ENCODE results near the gene RHOJ.

RHOJ gene

DNA sequence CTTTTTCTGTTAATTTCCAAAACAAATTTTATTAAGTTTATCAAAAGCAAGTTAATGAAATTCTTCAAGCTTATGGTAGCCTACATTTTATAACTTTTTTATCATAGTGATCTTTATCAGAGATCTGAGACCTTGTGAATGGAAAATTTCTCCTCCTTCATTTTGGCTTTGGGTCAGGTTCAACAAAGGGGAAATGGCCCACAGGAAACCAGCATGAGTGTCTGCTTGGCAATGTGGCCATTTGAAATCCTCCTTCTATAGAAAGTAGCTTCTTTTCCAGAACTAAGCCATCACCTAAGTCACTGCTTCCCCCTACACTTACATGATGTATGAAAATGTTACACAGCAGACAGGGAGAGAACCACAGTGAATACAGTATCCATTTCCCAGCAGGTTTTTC, 1.6 kb downstream of the RHOJ start:
- DNase-seq (ENCODE audit: low read depth in 3 of 3), result no peak

GRCh38 chr14:63209160-63209559, 4.9 kb downstream of the RHOJ start:
- no peak for DNase-seq (ENCODE audit: low read depth in 3 of 3)

DNA sequence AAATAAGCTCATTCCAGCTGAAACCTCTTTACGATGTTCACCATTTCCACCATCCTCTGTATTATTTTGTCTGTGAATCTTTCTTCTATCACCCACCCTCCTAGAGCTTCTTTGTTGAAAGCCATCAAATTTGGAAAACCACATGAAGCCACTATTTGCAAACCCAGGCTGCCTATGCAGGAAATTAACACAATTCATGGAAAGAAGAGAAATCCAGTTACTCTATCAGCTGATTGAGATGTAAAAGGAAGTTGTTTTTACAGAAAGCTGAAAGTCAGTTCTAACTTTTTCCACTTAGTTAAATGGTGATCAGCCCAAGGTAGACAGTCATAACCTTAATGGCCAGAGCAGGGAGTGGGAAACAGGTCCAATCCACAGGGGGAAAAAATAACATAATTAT, 6.6 kb downstream of the RHOJ start:
- DNase-seq (ENCODE audit: low read depth in 3 of 3), result no peak

DNA sequence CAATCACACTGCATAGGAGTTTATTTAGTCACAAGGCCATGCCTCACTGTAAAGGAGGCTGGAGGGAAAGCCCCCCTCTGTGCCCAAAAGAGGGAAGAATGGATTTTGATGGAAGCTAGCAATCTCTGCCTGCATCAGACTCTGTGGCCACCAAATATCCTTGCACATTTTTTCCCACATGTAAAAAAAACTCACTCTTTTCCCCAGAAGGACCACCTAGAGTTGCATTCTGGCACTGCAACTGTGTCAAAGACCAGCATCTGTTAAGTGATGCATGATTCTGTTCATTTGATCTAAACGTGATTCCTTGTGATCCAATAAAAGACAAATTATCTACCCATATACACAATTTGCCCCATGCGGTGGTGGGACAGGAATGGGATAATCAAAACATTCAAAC, 8.0 kb downstream of the RHOJ start:
- DNase-seq (ENCODE audit: low read depth in 3 of 3), result no peak

DNA sequence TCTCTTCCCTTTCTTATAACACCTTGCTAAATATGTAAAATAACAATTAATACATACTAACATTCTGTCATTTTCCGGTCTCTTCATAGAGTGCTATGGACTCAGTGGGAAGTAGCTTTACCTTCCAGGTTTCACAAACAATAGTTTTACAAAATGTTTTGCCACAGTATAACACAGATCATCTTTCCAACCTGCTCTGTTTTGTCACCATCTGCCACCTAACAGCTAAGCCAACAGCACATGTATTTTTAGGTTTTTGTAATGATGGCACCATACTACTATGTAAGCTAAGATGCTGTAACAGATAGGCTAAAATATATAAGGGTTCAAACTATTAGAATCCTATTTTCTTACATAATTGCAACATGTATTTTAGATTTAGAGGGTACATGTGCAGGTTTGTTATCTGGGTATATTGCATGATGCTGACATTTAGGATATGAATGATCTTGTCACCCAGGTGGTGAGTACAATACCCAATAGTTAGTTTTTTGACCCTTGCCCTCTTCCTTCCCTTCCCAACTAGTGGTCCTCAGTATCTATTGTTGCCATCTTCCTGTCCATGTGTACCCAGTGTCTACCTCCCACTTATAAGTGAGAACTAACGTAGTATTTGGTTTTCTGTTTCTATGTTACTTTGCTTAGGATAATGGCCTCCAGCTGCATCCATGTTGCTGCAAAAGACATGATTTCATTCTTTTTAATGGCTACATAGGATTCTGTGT, 8.7 kb downstream of the RHOJ start:
- no peak for DNase-seq (ENCODE audit: low read depth in 3 of 3)

DNA sequence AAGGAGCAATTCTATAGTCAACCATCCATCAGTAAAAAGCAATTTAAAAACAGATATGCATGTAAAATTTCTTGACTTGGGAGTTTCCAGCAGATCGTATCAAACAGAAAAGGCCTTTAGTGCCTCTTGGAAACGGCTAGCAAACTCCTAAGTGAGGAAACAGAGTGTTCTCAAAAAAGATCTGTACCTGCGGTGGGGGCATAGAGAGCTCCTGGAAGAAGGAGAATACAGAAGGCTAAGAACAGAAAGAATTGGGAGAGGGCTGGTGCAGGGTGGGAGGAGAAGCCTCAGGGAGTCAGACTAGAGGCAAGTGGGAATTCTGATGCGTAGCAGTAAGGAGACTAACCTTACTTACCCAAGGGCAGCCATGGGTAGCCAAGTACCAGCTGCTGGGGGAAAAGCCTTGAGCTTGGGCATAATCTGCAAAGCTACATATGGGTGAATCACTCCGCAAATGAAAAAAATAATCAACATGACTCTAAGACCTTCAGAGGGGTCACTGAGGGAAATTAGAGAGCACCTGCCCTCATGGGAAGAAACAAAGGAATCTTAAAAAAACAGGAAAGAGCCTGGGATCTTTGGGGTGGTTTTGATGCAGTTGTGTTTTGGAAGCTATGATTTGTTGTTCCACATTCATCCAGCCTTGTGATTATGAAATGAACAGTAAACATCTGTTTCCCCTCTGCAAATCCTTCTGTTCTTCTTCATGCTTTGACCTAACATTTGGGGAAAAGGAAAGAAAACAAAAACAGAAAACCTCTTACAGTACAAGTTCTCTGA, 10.4 kb downstream of the RHOJ start:
- DNase-seq (ENCODE audit: low read depth in 3 of 3), result no peak

- DNase-seq (ENCODE audit: low read depth in 3 of 3), result no peak
These were observed 16.3 kb downstream of the RHOJ start for GRCh38 chr14:63220526-63220925.

DNA sequence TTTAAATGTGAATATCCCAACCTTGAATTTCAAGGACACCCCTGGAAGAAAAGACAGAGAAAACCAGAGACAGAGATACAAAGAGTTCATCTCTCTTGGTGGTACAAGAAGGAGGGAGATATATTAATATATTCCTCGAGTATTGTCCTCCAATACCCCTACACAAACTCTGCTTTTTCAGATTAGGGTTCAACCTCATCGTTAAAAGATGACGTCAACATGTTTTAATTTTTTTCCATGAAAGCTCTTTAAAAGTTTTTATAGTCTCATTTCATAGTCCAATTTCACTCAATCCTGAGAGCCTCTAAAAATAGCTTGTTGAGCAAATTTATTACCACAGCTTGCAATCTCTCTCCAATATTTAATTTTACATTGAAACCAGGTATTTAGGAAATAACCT, 19.4 kb downstream of the RHOJ start:
- no peak for DNase-seq (ENCODE audit: low read depth in 3 of 3)

- no peak for DNase-seq (ENCODE audit: low read depth in 3 of 3)
These were observed 20.0 kb downstream of the RHOJ start for GRCh38 chr14:63224196-63224595.

- no peak for DNase-seq (ENCODE audit: low read depth in 3 of 3)
These were observed 24.0 kb downstream of the RHOJ start for GRCh38 chr14:63228217-63228616.

DNA sequence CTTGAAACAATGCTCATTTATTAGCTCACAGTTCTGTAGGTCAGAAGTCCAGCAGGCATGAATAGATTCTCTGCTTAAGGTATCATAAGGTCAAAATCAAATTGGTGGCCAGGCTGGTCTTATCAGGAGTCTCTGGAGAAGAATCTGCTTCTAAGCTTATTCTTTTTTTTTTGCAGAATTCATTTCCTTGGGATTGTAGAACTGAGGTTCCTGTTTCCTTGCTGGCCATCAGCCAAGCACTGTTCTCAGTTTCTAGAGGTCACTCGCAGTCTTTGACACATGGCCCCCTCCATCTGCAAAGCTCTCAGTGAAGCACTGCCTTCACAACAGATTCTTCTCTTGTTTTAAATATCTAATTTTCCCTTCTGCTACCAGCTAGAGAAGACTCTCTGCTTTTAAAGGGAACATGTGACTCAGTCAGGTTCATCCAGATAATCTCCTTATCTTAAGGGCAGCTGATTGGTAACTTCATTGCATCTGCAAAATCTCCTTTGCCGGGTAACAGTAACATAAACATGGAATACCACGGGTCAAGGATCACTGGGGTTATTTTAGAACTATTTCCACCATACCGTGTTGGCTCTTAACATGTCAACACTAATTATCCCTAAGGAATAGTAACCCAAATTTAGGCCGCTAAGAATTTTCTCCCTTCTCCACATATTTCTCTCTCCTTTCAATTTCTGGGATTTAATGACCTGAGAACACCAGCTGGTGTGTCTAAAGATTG, 25.3 kb downstream of the RHOJ start:
- no peak for DNase-seq (ENCODE audit: low read depth in 3 of 3)

GRCh38 chr14:63231766-63232165, 27.5 kb downstream of the RHOJ start:
- DNase-seq (ENCODE audit: low read depth in 3 of 3), result no peak

- no peak for DNase-seq (ENCODE audit: low read depth in 3 of 3)
These were observed 33.5 kb downstream of the RHOJ start for GRCh38 chr14:63237791-63238190.

DNA sequence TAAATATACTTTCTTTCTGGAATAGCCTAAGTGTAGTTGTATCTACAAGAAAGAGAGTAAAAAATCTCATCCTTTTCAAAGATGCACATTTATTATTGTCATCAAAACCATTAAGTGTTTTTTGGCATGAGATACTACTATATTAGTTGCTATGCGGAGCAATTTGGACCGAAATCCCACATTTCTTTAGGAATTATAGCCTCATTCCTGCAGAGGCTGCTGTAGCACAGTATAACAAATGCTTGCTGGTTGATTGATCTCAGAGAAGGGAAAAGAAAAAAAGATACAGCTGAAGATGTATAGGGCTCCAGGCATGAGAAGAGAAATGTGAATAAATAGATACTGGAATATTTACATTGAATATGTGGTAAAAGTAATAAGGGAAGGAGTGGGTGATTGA, 36.0 kb downstream of the RHOJ start:
- DNase-seq (ENCODE audit: low read depth in 3 of 3), result no peak

- no peak for DNase-seq (ENCODE audit: low read depth in 3 of 3)
These were observed 36.9 kb downstream of the RHOJ start for GRCh38 chr14:63241096-63241495.

DNA sequence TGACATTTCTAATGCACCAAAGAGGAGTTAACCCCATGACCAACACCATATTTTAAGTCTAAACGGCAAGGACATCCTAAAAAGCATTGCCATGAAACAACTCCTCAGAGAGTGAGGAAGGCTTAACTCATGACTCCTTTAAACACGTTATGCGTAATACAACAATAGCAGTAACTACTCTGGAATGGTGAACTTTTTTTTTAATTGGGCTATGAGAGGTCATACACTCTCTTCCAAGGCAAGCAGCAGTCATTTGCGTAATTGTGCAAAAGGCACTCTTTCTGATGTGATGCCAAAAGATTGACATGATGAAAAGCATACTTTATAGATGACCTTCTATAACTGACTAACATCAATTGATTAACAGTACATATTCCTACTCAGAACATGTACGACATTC, 39.4 kb downstream of the RHOJ start:
- no peak for DNase-seq (ENCODE audit: low read depth in 3 of 3)

- DNase-seq (ENCODE audit: low read depth in 3 of 3), result no peak
These were observed 41.6 kb downstream of the RHOJ start for GRCh38 chr14:63245893-63246292.

DNA sequence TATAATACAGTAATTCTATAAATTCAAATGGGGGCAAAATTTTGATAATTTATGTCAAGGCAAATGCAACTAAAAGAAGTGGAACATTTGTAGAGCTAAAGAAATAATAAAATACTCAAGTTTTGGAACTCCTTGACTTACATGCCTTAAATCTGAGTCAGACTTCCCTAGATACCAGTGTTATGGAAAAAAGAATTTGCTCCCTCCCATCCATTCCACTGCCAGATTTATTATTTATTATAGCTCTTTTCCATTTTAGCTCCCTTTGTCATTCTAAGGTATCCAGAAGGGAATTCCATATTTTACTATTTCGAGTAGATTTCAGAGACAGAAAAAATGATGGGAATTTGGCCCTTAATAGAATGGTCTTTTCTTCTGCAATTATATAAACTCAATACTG, 44.0 kb downstream of the RHOJ start:
- no peak for DNase-seq (ENCODE audit: low read depth in 3 of 3)

- DNase-seq (ENCODE audit: low read depth in 3 of 3), result no peak
These were observed 44.8 kb downstream of the RHOJ start for GRCh38 chr14:63249092-63249491.

DNA sequence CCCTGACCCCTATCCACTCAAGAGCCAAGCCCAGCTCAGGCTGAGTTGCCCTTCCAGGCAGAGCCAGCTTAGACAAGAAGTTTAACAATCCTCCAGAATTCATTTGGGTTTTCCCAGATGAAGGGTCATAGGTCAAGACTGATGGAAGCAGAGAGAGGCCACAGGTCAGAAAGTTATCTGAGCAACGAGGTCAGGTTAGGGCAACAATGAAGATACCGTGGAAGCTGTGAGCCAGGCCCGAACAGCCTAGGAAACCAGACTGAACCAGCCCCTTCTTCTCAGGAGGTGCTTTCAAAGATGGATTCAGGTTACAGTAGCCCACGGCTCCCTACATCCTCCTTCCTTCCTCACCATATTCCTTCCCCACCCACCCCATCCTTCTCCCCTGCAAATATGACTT, 53.1 kb downstream of the RHOJ start:
- no peak for DNase-seq (ENCODE audit: low read depth in 3 of 3)

- no peak for DNase-seq (ENCODE audit: low read depth in 3 of 3)
These were observed 58.2 kb downstream of the RHOJ start for GRCh38 chr14:63262446-63262845.

DNA sequence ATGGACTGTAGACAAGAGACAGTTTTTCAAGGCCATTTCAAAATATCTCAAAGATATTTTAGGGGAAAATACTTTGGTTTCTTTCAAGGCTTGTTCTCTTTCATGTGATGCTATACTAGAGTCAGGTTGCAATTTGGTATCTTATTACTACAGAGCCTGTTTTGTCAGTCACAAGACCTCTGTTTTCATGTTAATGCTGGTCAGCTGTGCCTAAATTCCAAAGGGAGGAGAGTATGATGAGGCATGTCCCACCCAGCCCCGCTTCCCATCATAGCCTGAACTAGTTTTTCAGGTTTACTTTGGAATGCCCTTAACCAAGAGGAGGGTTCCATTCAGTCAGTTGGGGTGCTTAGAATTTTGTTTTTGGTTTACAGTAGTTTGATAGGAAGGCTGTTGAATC, 61.9 kb downstream of the RHOJ start:
- no peak for DNase-seq (ENCODE audit: low read depth in 3 of 3)

DNA sequence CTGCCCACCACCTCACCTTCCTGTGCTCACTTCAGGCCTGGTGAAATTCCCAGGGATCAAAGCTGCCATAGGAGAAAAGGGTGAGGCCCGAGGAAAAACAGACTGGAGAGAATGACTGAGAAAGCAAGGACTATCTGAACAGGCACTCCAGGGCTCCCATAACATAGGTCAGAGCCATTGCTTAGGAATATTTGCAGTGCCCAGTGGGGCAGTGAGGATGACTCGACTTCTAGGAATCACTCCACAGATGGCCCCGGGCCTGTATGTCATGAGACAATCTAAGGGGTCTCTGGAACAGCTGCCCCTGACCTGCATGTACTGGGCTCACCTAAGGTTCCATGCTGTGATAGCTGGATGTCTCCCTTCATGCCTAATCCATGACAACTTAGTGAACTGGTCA, 62.9 kb downstream of the RHOJ start:
- no peak for DNase-seq (ENCODE audit: low read depth in 3 of 3)

Measured in stimulated activated CD4-positive, alpha-beta T cell treated with anti-CD3 and anti-CD28 coated beads, TNF-alpha, amount 100 ng/mL, for 4 hours (primary cell).